Fibroblast of gingiva (primary cell): ENCODE data around the gene RTL3.

Experiments
- DNase-seq: peaks from one replicate; pipeline ENCODE4 v3.0.0-alpha.2; 2011; ENCODE audit warnings: low read depth

Gene RTL3

GRCh38 chrX:78658845-78659744 is at the start of gene RTL3:
Gene RTL3 (minus strand): TSS chrX:78659328. CDS start chrX:78658420, 908 bp downstream.
- DNase-seq = peak; percentile 85

GRCh38 chrX:78708816-78709215 is 49.7 kb upstream of the RTL3 start:
- DNase-seq = peak; percentile 79

- peak; percentile 54 for DNase-seq
Measured at GRCh38 chrX:78708262-78708661, 49.1 kb upstream of the RTL3 start.

- DNase-seq = no peak
Measured at GRCh38 chrX:78706071-78706470, 46.9 kb upstream of the RTL3 start.

- no peak for DNase-seq
Measured at GRCh38 chrX:78693536-78693935, 34.4 kb upstream of the RTL3 start.

- DNase-seq = peak; percentile 29
Measured at GRCh38 chrX:78693012-78693411, 33.9 kb upstream of the RTL3 start.

GRCh38 chrX:78687586-78687985 is 28.5 kb upstream of the RTL3 start:
- DNase-seq = no peak

- DNase-seq = no peak
Measured at GRCh38 chrX:78673246-78673645, 14.1 kb upstream of the RTL3 start.

GRCh38 chrX:78665342-78665741 is 6.2 kb upstream of the RTL3 start:
- DNase-seq = peak; percentile 72

- no peak for DNase-seq
Measured at GRCh38 chrX:78661836-78662235, 2.7 kb upstream of the RTL3 start.

- DNase-seq = no peak
Measured at GRCh38 chrX:78659955-78660354, 827 bp upstream of the RTL3 start.

GRCh38 chrX:78658414-78658813 is 714 bp downstream of the RTL3 start:
- DNase-seq = no peak

- no peak for DNase-seq
Measured at GRCh38 chrX:78655642-78656041, 3.5 kb downstream of the RTL3 start.

- peak; percentile 67 for DNase-seq
Measured at GRCh38 chrX:78653118-78653822, 5.9 kb downstream of the RTL3 start.

GRCh38 chrX:78650906-78651437 is 8.2 kb downstream of the RTL3 start:
- peak; percentile 80 for DNase-seq

GRCh38 chrX:78643874-78644273 is 15.3 kb downstream of the RTL3 start:
- DNase-seq = no peak

- no peak for DNase-seq
Measured at GRCh38 chrX:78643096-78643495, 16.0 kb downstream of the RTL3 start.

GRCh38 chrX:78636096-78636495 is 23.0 kb downstream of the RTL3 start:
- DNase-seq = peak; percentile 30

- peak; percentile 6 for DNase-seq
Measured at GRCh38 chrX:78624962-78625909, 33.9 kb downstream of the RTL3 start.

GRCh38 chrX:78624426-78624825 is 34.7 kb downstream of the RTL3 start:
- DNase-seq = no peak

GRCh38 chrX:78622831-78623230 is 36.3 kb downstream of the RTL3 start:
- no peak for DNase-seq

- peak; percentile 7 for DNase-seq
Measured at GRCh38 chrX:78619834-78620233, 39.3 kb downstream of the RTL3 start.
